Astrocyte (in vitro differentiated cells and primary cell): ENCODE data around the gene DUS1L.

ENCODE experiments used
- CTCF ChIP-seq: IDR thresholded peaks from 2 replicates; pipeline ENCODE4 v1.5.1; 2011; ENCODE audit warnings: low read depth, mild to moderate bottlenecking, inconsistent platforms, low read length, moderate library complexity; ENCODE audit not compliant: insufficient read depth
- EZH2 ChIP-seq: IDR thresholded peaks from 2 replicates; pipeline ENCODE4 v1.6.1; 2012; ENCODE audit warnings: mild to moderate bottlenecking, low read length, inconsistent platforms; ENCODE audit not compliant: insufficient read depth

GRCh38 chr17:82088838-82089722 lies 23.5 kb upstream of the DUS1L start:
- TF ChIP-seq CTCF (no peak), EZH2 (no peak)
